Transverse colon (tissue), 4 donors: ENCODE results near the gene ABCB11.

Experiments
- POLR2A ChIP-seq: fragments of 450-650 bp; IDR thresholded peaks from one replicate; pipeline ENCODE4 v1.6.1; 2016; ENCODE audit warnings: antibody characterized with exemption, mild to moderate bottlenecking, moderate library complexity
- POLR2AphosphoS5 ChIP-seq, 3 donors: sonication (generic); formaldehyde crosslinking; IDR thresholded peaks; one replicate each; pipeline ENCODE4 v1.6.1; 2016; ENCODE audit warnings: antibody characterized with exemption in 3 of 3
- TF ChIP-seq, protein P1 (sequence below), 5 experiments: fragments of 200-600 bp in 3 of 5; fragments of 450-650 bp in 2 of 5; sonication (generic) in 3 of 5; IDR thresholded peaks; 1 replicate in 2 of 5; 2 replicates in 3 of 5; pipeline ENCODE4 v1.5.1; 2016 to 2017; ENCODE audit warnings: antibody characterized with exemption in 5 of 5, inconsistent platforms in 3 of 5, mild to moderate bottlenecking in 2 of 5, moderate library complexity in 1 of 5

DNA sequence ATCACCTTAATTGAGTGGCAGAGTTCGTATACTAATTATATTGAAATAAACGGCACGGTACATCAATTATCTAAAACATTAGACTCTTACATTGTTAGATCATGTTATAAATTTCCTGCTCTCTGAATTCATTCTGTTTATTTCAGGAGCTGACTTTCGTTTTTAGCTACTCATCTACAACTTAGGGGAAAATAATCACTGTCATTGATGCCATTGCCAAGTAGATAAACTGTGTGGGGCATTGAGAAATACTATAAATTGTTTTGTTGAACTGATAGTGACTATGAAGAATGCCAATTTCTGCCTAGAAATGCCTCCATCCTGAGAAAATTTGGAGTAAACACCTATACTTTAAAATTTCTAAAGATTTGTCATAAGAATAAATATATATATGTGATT lies 17.5 kb downstream of the ABCB11 start:
- TF ChIP-seq, protein P1, sequence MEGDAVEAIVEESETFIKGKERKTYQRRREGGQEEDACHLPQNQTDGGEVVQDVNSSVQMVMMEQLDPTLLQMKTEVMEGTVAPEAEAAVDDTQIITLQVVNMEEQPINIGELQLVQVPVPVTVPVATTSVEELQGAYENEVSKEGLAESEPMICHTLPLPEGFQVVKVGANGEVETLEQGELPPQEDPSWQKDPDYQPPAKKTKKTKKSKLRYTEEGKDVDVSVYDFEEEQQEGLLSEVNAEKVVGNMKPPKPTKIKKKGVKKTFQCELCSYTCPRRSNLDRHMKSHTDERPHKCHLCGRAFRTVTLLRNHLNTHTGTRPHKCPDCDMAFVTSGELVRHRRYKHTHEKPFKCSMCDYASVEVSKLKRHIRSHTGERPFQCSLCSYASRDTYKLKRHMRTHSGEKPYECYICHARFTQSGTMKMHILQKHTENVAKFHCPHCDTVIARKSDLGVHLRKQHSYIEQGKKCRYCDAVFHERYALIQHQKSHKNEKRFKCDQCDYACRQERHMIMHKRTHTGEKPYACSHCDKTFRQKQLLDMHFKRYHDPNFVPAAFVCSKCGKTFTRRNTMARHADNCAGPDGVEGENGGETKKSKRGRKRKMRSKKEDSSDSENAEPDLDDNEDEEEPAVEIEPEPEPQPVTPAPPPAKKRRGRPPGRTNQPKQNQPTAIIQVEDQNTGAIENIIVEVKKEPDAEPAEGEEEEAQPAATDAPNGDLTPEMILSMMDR (IDR thresholded peaks at IDR 0.05), result no peak
- TF ChIP-seq POLR2AphosphoS5 (IDR thresholded peaks at IDR 0.05) (no peak), POLR2A (no peak)
